Mucosa of gallbladder (tissue), 1 donor: ENCODE results near the gene ZNF248. TPM values are rescaled to one million over a fixed set of nuclear protein-coding genes. Genes with fewer than 3 reads are reported as not detected.
"Not testable (repeated sequence)": the region's sequence is repeated elsewhere in the genome, so short reads cannot be mapped to it uniquely, and the experiment has no call there.

Source experiments
- DNase-seq: peaks from one replicate; pipeline ENCODE4 v3.0.0-alpha.2; 2020; ENCODE audit warnings: low spot score
- total RNA-seq: library from RNA; stranded (reverse); gene quantifications from one replicate; pipeline ENCODE4 v1.2.1, GENCODE V29; 2021
- donor health status: DM: no; HTN: no; CAD: no.

The ZNF248 gene
- total RNA-seq, 1 donor from 2014 or later = 13.6 TPM

DNA sequence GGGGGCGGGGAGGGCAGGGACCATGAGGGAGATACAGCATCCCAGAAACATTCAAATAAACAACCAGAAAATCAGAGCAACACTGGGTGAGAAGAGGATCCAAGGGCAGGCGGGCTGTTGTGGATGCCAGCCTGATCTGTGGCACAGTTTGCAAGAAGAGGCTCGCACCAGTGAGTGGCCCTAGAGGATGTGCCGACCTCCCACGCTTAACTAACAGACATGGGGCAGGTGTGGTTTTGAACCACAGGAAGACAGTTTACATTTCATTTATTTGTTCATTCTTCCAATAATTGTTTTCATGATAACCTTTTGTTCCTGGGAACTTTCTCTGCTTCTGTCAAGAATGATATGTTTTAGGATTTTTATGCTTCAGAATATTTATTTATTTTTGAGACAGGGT lies 115.6 kb downstream of the ZNF248 start:
- DNase-seq = no peak

DNA sequence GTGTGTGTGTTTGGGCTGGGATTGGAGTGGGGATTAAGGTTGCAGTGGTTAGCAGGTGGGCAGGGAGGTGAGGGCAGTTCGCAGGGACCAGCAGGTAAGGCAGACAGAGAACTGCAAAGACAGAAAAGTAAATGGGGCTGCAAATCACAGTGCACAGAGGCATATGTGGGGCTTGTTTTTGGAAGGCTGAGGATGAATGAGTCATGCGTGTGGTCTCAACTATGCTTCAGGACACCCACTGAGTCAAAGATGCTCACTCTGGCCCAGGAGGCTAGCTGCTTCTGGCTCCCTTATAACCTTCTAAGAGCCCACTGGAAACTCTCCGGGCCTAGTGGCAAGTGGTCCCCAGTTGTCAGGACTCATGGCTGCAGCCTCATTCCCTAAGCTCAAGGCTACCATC lies 118.2 kb downstream of the ZNF248 start:
- no peak for DNase-seq

DNA sequence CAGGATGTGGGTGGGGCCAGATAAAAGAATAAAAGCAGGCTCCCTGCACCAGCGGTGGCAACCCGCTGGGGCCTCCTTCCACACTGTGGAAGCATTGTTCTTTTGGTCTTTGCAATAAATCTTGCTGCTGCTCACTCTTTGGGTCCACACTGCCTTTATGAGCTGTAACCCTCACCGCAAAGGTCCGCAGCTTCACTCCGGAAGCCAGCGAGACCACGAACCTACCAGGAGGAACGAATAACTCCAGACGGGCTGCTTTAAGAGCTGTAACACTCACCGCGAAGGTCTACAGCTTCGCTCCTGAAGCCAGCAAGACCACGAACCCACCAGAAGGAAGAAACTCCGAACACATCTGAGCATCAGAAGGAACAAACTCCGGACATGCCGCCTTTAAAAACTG lies 119.2 kb downstream of the ZNF248 start:
- DNase-seq = not testable (repeated sequence)

DNA sequence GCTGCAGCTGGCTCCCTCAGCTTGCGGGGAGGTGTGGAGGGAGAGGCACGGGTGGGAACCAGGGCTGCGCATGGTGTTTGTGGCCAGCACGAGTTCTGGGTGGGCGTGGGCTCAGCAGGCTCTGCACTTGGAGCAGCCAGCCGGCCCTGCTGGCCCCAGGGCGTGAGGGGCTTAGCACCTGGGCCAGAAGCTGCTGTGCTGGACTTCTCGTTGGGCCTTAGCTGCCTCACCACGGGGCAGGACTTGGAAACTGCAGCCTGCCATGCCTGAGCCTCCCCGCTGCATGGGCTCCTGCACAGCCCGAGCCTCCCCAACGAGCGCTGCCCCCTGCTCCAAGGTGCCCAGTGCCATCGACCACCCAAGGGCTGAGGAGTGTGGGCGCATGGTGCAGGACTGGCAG lies 120.1 kb downstream of the ZNF248 start:
- DNase-seq = no peak

DNA sequence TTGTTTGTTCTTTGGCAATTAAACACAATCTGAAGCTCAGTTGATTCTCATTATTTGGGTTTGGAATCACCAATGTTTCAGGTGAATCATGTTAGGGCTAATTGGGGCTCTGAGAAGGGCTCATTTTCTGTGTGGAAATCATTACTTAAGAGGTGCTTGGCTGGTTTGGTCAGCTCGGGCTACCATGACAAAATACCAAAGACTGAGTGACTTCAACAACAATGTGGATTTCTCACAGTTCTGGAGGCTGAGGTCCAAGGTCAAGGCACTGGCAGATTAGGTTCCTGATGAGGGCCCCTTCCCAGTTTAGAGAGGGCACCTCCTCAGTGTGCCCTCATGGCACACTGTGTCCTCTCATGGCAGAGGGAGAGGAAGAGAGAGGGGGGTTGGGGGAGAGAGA lies 121.3 kb downstream of the ZNF248 start:
- no peak for DNase-seq

DNA sequence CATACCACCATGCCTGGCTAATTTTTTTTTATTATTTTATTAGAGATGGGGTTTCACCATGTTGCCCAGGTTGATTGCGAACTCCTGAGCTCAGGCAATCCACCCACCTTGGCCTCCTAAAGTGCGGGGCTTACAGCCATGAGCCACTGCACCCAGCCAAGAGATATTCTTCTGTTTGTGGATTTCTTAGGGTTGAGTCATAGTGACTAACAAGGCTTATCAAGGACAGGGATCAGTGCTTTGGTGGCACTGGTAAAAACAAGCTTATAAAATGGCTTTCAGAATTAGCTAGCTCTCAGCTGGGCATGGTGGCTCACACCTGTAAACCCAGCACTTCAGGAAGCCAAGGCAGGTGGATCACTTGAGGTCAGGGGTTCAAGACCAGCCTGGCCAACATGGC lies 122.4 kb downstream of the ZNF248 start:
- no peak for DNase-seq

Other genes starting within 250 kb of the ZNF248 start
- gene ZNF25, start 119.0 kb upstream of the ZNF248 start, total RNA-seq = 9.4 TPM
- gene ZNF33A, start 153.1 kb upstream of the ZNF248 start, total RNA-seq = 39.7 TPM
- 19.5 TPM for gene ZNF37A, start 236.7 kb upstream of the ZNF248 start, total RNA-seq